Mesodermal cell (in vitro differentiated cells): Measurements from ENCODE around the gene MYO3B.
A peak's percentile ranks its signal among the peaks of the same experiment; 100 is the strongest.
"Not testable (repeated sequence)": the region's sequence is repeated elsewhere in the genome, so short reads cannot be mapped to it uniquely, and the experiment has no call there.

Experiments
- H3K27ac ChIP-seq: 2 replicates; pipeline ENCODE4 v1.7.0; 2013; ENCODE audit warnings: mild to moderate bottlenecking, low read depth, low read length, moderate library complexity; ENCODE audit not compliant: severe bottlenecking
- H3K36me3 ChIP-seq: 2 replicates; pipeline ENCODE4 v1.7.1; 2013; ENCODE audit warnings: mild to moderate bottlenecking, low read length, moderate library complexity; ENCODE audit not compliant: control insufficient read depth, insufficient read depth
- H3K4me1 ChIP-seq: one replicate; pipeline ENCODE4 v1.7.1; 2013; ENCODE audit warnings: mild to moderate bottlenecking, low read length; ENCODE audit not compliant: insufficient read depth, control insufficient read depth, poor library complexity, severe bottlenecking
- H3K4me3 ChIP-seq: 2 replicates; pipeline ENCODE4 v1.7.0; 2013; ENCODE audit warnings: low read length, control low read depth, mild to moderate bottlenecking; ENCODE audit not compliant: insufficient read depth, poor library complexity, severe bottlenecking; ENCODE audit errors: extremely low read depth
- H3K9me3 ChIP-seq: 2 replicates; pipeline ENCODE4 v1.7.1; 2013; ENCODE audit warnings: mild to moderate bottlenecking, low read length, moderate library complexity; ENCODE audit not compliant: control insufficient read depth
- WGBS, 2 experiments: methylation state at CpG; one replicate each; pipeline ENCODE4 v1.1.5; 2013; ENCODE audit warnings: missing lambda C conversion rate in 2 of 2; ENCODE audit not compliant: insufficient coverage in 2 of 2; 5-methylcytosine and 5-hydroxymethylcytosine counted together

MYO3B gene

GRCh38 chr2:170468557-170468956 is 290.6 kb downstream of the MYO3B start:
- H3K36me3 ChIP-seq: no peaks in the 10 kb centered on the region
- 98 to 100% methylated on average over 3 to 4 of the region's 4 CpGs for WGBS, 2 experiments
- no peaks in the 10 kb centered on the region for H3K9me3 ChIP-seq
- peaks cover 9% of the 10 kb centered on the region for H3K4me1 ChIP-seq
- peak overlapping the region; percentile 62 for H3K27ac ChIP-seq
- no peak overlapping the region for H3K4me3 ChIP-seq

- WGBS, 2 experiments: 94 to 98% methylated on average over 4 of the region's 4 CpGs
- H3K9me3 ChIP-seq, H3K36me3 ChIP-seq, H3K27ac ChIP-seq, H3K4me3 ChIP-seq, H3K4me1 ChIP-seq: not testable (repeated sequence)
Observed at GRCh38 chr2:170472498-170472897, 294.6 kb downstream of the MYO3B start.

GRCh38 chr2:170475878-170476277 is 297.9 kb downstream of the MYO3B start:
- H3K27ac ChIP-seq: no peak overlapping the region
- no peaks in the 10 kb centered on the region for H3K4me1 ChIP-seq
- no peaks in the 10 kb centered on the region for H3K9me3 ChIP-seq
- H3K36me3 ChIP-seq: no peaks in the 10 kb centered on the region
- no peak overlapping the region for H3K4me3 ChIP-seq
- 90 to 93% methylated on average over 3 to 6 of the region's 6 CpGs for WGBS, 2 experiments

- H3K27ac ChIP-seq: no peak overlapping the region
- H3K4me3 ChIP-seq: no peak overlapping the region
- H3K36me3 ChIP-seq: no peaks in the 10 kb centered on the region
- no peaks in the 10 kb centered on the region for H3K4me1 ChIP-seq
- WGBS, 2 experiments: 100% methylated on average over 2 of the region's 4 CpGs; no CpG with 5 or more reads in 1 of the 2 experiments
- H3K9me3 ChIP-seq: no peaks in the 10 kb centered on the region
Observed at GRCh38 chr2:170477630-170478029, 299.7 kb downstream of the MYO3B start.

GRCh38 chr2:170481201-170481600 is 303.3 kb downstream of the MYO3B start:
- 92 to 94% methylated on average over 2 to 4 of the region's 4 CpGs for WGBS, 2 experiments
- no peaks in the 10 kb centered on the region for H3K9me3 ChIP-seq

GRCh38 chr2:170484552-170484951 is 306.6 kb downstream of the MYO3B start:
- Histone ChIP-seq H3K9me3 (no peaks in the 10 kb centered on the region), H3K36me3 (no peaks in the 10 kb centered on the region), H3K27ac (no peak overlapping the region), H3K4me3 (no peak overlapping the region), H3K4me1 (no peaks in the 10 kb centered on the region)

More at GRCh38 chr2:170481201-170481600, 303.3 kb downstream of the MYO3B start:
- Histone ChIP-seq H3K27ac (no peak overlapping the region), H3K4me1 (no peaks in the 10 kb centered on the region), H3K4me3 (no peak overlapping the region), H3K36me3 (no peaks in the 10 kb centered on the region)

GRCh38 chr2:170485254-170486026 is 307.5 kb downstream of the MYO3B start:
- Histone ChIP-seq H3K4me3 (no peak overlapping the region), H3K27ac (no peak overlapping the region)
- 78 to 100% methylated on average over 1 of the region's 3 CpGs for WGBS, 2 experiments

GRCh38 chr2:170486730-170487129 is 308.8 kb downstream of the MYO3B start:
- H3K27ac ChIP-seq: no peak overlapping the region
- no peaks in the 10 kb centered on the region for H3K36me3 ChIP-seq
- H3K4me3 ChIP-seq: no peak overlapping the region
- H3K9me3 ChIP-seq: no peaks in the 10 kb centered on the region
- 84% methylated on average over 3 of the region's 3 CpGs for WGBS, 2 experiments
- no peaks in the 10 kb centered on the region for H3K4me1 ChIP-seq

More at GRCh38 chr2:170485254-170486026, 307.5 kb downstream of the MYO3B start:
- Histone ChIP-seq H3K36me3 (no peaks in the 10 kb centered on the region), H3K9me3 (no peaks in the 10 kb centered on the region), H3K4me1 (no peaks in the 10 kb centered on the region)

- WGBS, 2 experiments: 80 to 100% methylated on average over 1 of the region's 1 CpG
- Histone ChIP-seq H3K36me3 (no peaks in the 10 kb centered on the region), H3K9me3 (no peaks in the 10 kb centered on the region), H3K4me1 (no peaks in the 10 kb centered on the region), H3K27ac (no peak overlapping the region), H3K4me3 (no peak overlapping the region)
Observed at GRCh38 chr2:170488807-170489206, 310.9 kb downstream of the MYO3B start.

GRCh38 chr2:170492010-170492409 is 314.1 kb downstream of the MYO3B start:
- Histone ChIP-seq H3K9me3 (no peaks in the 10 kb centered on the region), H3K27ac (no peak overlapping the region), H3K4me3 (no peak overlapping the region), H3K4me1 (no peaks in the 10 kb centered on the region), H3K36me3 (no peaks in the 10 kb centered on the region)
- WGBS, 2 experiments: 100% methylated on average over 1 of the region's 3 CpGs

GRCh38 chr2:170493426-170494097 is 315.6 kb downstream of the MYO3B start:
- no peaks in the 10 kb centered on the region for H3K36me3 ChIP-seq
- H3K27ac ChIP-seq: no peak overlapping the region
- no peaks in the 10 kb centered on the region for H3K9me3 ChIP-seq
- WGBS, 2 experiments: 75 to 82% methylated on average over 2 of the region's 5 CpGs
- no peak overlapping the region for H3K4me3 ChIP-seq
- H3K4me1 ChIP-seq: no peaks in the 10 kb centered on the region
